Glomerular endothelial cell (primary cell): ENCODE data around the gene TP73. TPM values are rescaled to one million over a fixed set of nuclear protein-coding genes. Genes with fewer than 3 reads are reported as not detected.

Experiments
- DNase-seq: peaks from one replicate; pipeline ENCODE4 v3.0.0-alpha.2; 2011; ENCODE audit warnings: low read depth, low spot score; ENCODE audit errors: extremely low read depth
- total RNA-seq: library from RNA; depleted of rRNA; stranded (reverse); fragments of >200 nt; gene quantifications from 2 replicates; pipeline ENCODE4 v1.2.3, GENCODE V29; 2015

Gene TP73
- total RNA-seq: 0.88 TPM in 1 of 2 replicates, not detected in the other

GRCh38 chr1:3651930-3652547, at the start of gene TP73:
Gene TP73, plus strand, starts transcription at chr1:3652516. Its CDS starts 29,850 bp downstream, at chr1:3682366.
- no peak for DNase-seq

- DNase-seq: no peak
These were observed 49.2 kb upstream of the TP73 start for GRCh38 chr1:3603156-3603555.

- DNase-seq: no peak
These were observed 48.5 kb upstream of the TP73 start for GRCh38 chr1:3603571-3604467.

- DNase-seq: no peak
These were observed 47.8 kb upstream of the TP73 start for GRCh38 chr1:3604468-3604974.

- no peak for DNase-seq
These were observed 47.1 kb upstream of the TP73 start for GRCh38 chr1:3604997-3605823.

- no peak for DNase-seq
These were observed 45.3 kb upstream of the TP73 start for GRCh38 chr1:3606779-3607702.

GRCh38 chr1:3607703-3608065, 44.6 kb upstream of the TP73 start:
- DNase-seq: no peak

- no peak for DNase-seq
These were observed 44.2 kb upstream of the TP73 start for GRCh38 chr1:3608154-3608553.

- DNase-seq: no peak
These were observed 43.1 kb upstream of the TP73 start for GRCh38 chr1:3609016-3609768.

- DNase-seq: no peak
These were observed 42.4 kb upstream of the TP73 start for GRCh38 chr1:3609769-3610526.

- DNase-seq: no peak
These were observed 41.7 kb upstream of the TP73 start for GRCh38 chr1:3610527-3611169.

- DNase-seq: no peak
These were observed 40.9 kb upstream of the TP73 start, which contains the start of gene MEGF6 for GRCh38 chr1:3611170-3612019. Gene MEGF6, minus strand, starts transcription at chr1:3611508. Its CDS starts 240 bp downstream, at chr1:3611268.

GRCh38 chr1:3612123-3612522, 40.2 kb upstream of the TP73 start:
- DNase-seq: no peak

GRCh38 chr1:3614755-3615742, 37.3 kb upstream of the TP73 start:
- no peak for DNase-seq

- DNase-seq: no peak
These were observed 35.5 kb upstream of the TP73 start for GRCh38 chr1:3616861-3617260.

GRCh38 chr1:3617806-3618345, 34.4 kb upstream of the TP73 start:
- no peak for DNase-seq
